Activated T-cell treated with anti-CD3 and anti-CD28 coated beads for 4 hours (primary cell): ENCODE data around the gene IL17C.

Experiments
- DNase-seq: peaks from one replicate; pipeline ENCODE4 v3.0.0-alpha.2; 2020

The IL17C gene

DNA sequence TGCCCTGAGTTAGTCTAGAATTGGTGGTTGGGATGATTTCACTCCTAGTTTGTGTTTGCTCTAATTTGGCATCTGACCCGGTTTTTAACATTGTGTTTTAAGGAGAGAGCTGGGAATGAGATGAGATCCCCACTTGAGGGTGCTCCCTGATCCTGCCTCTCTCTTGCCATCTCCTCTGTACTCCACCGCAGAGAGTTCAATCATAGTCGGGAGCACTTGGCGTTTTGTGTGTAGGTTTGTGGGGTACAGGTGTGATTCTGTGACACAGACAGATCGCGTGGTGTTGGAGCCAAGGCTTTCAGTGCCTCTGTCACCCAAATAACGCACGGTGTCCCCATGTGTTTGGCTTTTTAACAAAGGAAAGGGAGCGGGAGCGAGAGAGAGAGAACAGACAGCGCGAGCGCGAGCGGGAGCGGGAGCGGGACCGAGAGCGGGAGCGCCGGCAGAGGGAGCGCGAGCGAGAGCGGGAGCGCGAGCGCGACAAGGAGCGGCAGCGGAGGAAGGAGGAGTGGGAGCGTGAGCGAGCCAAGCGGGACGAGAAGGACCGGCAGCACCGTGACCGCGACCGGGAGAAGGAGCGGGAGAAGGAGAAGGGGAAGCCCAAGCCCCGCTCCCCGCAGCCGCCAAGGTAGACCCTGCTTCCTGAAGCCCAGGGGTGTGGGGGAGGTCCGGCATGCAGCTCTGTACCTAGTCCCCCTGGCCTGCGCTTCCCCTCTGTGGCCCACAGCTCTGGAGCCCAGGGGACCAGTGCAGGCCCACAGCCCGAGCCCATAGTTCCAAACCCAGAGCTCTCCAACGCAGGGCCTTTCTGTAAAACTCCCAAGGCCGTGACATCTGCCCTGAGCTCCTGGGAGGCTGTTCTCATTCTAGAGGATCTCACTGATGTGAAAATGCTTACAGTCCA is 27.2 kb upstream of the IL17C start:
- DNase-seq = no peak

DNA sequence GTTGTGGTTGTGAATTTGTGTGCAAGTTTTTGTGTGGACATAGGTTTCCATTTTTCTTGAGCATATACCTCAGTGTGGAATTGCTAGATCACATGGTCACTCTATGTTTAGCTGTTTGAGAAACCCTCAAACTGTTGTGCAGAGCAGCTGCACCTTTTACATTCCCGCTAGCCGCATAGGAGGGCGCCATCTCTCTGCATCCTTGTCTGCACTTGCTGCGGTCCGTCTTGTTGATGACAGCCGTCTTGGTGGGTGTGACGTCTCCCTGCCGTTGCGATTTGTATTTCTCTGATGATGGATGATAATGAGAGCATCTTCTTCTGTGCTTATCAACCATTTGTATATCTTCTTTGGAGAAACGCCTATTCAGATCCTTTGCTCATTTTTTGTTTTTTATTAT is 25.1 kb upstream of the IL17C start:
- no peak for DNase-seq

DNA sequence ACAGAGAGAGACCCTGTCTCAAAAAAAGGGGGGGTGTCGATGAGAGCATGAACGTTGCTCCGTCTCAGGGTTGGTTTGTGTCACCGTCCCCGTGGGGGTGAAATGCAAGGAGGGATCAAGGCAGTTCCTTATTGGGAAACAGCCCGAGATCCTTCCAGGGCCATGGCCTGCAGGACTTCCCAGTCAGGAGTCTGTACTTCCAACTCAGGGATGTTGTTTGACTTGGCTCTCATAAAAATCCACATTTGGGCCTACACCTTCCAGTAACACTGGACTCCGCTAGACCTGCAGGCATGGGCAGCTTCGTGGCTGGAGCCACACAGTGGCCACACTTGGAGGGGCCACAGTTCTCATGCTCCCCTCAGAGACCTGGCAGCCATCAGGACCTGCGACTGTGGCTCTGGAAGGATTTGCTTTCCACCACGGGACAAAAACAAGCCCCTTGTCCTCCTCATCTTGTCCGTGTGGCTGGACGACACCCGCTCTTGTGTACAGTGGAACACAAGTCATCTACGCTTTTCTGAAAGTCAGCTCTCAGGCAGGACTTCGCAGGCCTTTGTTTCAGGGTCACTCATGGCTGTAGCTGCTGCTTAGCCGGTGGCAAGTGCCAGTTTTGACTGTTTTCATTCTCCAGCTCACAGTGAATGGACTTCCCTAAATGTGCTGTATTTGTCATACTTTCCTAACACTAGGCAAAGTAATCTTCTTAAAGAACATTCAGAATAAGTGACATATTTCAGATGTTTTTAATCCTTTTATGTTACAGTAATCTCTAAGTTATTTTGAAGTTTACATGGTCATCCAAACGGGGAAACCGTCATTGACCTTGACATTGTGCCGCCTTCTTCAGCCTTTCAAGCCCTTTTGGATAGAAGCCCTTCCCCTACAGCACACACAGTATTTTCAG is 24.2 kb upstream of the IL17C start:
- no peak for DNase-seq

DNA sequence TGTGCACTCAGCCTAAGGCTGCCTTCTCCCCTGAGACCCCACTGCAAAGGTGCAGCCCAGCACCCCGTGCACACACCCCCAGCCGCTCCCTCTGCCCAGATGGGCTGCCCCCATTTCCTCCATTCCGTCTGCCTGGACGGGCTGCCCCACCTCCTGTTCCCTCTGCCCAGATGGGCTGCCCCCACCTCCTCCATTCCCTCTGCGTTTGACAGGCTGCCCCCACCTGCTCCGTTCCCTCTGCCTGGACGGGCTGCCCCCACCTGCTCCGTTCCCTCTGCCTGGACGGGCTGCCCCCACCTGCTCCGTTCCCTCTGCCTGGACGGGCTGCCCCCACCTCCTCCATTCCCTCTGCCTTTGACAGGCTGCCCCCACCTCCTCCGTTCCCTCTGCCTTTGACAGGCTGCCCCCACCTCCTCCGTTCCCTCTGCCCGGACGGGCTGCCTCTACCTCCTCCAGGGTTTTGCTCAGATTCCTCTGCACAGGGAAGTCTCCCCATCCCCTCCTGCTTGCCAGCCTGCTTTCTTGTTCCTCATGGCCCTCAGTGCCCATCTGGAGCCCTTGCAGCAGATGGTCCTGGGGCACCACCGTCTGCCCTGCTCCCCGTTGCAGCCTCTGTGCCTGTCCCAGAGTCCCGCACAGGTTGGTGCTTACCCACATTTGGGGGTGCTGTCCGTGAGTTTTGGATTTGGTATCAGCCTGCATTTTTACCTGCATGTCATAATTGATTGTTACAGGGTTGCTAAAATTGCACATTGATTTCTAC is 23.4 kb upstream of the IL17C start:
- DNase-seq = no peak

DNA sequence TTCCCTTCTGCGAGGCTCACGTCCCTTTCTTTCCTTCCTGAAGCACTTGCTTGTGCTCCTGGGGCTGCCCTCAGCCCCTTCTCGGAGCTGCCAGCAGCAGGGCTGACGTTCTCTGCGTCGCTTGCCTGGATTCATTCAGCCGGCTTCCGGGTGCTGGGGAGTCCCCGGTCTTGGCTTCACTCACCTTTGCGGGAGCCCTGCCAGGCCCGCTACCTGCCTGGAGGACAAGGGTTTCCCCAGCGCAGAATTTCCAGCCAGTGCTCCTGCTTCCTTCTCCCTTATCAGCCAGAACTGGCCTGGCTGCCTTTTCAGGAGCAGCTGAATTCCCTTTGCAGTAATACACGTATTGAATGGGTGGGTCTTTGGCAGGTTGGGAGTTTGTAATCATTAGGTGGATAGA is 22.1 kb upstream of the IL17C start:
- DNase-seq = no peak

DNA sequence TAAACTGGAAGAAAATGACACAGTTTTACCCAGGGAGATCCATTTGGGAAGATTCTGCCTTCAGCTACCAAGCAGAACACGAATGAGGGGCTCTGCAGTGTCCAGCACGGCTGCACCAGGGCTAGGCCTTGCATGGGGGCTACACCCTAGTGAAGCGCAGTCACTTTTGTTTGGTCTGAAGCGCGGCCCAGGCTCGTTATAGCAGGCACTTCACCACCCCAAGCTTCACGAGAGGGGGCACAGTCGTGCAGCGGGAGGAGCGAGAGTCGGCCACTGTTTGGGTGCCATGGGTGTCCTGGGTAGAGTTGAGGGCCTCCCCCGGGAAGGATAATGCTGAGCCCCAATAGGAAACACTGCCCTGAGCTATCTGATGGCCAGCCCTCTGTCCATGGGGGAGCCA is 21.6 kb upstream of the IL17C start:
- no peak for DNase-seq

DNA sequence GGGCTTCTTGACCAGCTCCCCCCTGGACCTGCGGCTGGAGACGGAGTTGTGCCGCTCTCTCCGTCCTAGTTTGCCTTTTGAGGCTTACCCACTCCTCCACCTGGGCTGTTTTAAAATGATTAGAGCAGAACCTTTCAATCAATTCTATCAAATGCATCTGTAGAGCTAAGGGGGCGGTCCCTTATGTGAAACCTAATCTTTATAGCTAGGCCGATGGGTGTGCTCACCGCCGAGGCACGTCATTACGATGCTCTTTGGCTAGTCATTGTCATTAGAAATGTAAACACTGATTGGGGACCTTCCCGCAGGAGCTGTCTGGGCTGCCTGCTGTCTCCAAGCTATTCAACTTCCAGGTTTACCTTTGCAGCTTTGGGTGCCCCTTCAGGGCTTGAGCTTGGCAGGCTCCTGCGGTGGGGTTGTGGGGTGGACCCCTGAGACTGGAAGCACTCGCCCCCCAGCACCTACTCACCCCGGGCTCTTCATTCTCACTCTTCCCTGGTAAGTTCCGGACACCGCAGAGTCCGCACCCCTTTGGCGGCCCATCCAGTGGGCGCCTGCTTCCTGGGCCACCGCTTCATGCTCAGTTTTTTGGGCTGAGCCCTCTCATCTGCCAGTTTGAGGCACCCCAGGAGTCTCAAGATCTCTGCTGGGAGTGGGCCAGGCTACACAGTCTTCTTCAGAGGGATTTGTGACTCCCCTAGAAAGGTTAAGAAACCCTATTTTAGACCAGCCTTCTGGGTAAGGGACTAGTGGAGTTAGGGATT is 20.9 kb upstream of the IL17C start:
- DNase-seq = no peak

DNA sequence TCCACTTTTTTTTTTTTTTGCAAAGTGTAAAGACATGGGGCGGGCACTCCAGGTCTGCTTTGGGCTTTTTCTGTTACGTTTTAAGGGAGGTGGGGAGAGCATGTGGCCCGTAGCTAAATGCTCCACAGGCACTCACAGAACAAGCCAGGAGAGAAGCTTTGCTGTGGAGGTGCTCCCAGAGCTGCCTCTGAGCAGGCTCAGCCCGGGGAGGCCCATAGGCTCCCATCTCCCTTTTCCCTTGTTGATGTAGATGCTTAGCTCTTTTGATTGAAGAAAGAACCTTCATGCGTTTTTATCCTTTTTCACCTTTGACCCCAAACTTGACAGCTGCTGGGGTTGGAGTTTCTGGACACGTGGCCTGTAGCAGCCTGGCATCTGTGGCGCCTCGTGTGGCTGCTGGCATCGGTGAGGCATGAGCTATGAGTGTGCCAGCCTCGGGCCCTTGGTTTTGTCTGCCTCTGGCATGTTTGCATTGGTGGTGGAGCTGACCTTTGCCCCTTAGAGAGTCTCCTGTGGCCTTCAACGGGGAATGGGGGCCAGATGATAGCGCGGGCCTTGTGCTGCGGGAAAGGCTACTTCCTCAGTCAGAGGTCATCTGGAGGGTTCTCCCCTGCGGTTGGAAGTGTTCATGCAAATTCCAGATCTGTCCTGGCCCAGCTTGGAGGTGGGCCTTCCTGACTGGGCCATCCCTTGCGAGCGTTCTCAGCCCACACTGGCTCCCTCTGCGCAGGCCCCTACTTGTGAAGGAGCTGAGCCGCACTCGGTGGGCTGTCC is 20.0 kb upstream of the IL17C start:
- DNase-seq = no peak

DNA sequence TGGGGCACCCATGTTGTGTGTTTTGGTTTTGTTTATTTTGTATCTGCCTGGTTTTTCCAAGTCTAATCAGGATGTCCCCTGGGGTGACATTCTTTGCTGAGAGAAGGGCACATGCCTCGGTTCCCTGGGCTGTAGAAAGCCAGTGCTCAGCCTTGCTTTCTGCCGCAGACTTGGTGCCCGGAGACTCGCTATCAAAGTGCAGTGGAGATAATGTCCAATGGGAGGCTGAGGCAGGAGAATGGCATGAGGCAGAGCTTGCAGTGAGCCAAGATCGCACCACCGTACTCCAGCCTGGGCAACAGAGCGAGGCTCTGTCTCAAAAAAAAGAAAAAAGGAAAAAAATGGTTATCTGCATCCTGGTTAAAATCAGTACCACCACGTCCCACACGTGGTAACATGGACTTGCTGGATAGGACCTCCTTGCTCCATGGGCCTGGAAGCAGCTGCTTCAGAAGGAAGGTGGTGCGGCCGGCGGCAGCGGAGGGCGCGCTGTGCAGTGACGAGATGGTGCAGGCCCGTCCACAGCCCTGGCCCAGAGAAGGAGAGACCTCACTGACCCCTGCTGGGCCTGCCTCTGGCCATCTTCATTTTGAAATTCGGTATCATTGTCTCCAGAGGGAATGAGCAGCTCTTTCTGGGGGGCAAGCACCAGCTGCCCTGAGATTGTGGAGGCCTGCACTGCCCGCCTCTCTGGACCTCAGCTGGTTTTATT is 19.3 kb upstream of the IL17C start:
- DNase-seq = no peak

DNA sequence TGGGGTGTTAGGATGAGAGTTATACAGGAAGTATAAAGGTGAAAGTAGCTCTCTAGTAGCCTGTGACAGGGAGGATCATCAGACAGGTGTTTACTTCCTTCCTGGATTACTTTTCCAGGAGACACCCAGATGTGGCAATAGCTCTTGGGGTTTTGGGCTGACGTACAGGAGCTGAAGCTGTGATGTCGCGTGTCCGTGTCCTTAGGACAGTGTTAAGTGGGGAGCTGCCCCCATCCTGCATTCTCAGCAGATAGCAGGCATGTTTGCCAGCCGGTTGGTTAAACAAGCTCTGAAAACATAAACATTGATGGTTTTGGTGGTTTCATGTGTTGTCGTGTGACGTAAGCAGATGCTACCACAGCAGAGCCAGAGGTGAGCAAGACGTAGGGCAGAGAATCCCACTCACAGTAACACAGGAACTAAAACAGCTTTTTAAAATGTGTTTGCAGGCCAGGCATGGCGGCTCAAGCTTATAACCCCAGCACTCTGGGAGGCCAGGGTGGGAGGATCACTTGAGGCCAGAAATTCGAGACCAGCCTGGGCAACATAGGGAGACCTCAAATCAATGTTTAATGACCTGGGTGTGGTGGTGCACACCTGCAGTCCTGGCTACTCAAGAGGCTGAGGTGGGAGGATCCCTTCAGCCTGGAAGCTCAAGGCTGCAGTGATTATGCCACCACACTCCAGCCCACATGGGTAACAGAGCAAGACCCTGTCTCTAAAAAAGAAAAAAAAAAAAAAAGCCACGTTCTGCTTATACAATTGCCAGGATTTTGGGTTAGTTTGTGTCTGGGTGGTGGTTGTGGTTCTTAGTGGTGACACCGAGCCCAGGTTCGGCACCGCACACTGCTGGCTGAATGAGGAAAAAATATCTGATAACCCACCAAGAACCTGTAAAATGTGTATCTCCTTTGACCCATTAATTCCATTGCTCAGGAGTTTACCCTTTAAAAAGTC is 18.2 kb upstream of the IL17C start:
- DNase-seq = peak; percentile 27

DNA sequence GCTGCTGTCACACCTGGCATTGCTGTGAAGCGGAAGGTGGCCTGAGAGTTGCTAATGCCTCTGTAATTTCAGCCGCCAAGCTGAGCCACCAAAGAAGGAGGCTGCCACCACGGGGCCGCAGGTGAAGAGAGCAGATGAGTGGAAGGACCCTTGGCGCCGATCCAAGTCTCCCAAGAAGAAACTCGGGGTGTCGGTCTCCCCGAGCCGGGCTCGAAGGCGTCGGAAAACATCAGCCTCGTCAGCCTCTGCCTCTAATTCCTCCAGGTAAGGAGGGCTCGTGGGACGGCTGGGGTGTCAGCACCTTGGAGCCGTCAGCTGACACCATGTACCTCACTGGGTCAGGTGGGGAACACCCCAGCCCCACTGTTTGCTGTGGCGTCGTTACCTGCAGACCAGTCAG is 16.2 kb upstream of the IL17C start:
- DNase-seq = no peak

DNA sequence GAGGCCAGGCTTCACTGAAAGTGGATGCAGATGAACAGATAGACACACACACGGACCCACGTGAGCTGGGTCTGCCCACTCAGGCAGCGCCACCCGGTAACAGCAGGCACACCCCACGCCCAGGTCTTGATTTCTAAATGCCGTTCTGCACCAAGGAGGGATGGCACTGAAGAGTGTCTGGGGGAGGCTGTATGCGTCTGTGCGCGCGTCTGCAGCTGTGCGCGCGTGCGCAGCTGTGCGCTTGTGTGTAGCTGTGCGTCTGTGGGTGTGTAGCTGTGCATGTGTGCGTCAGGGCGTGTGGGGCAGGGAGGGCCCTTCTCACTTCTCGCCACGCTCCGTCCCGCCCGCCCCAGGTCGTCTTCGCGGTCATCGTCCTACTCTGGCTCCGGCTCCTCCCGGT is 15.5 kb upstream of the IL17C start:
- DNase-seq = no peak

DNA sequence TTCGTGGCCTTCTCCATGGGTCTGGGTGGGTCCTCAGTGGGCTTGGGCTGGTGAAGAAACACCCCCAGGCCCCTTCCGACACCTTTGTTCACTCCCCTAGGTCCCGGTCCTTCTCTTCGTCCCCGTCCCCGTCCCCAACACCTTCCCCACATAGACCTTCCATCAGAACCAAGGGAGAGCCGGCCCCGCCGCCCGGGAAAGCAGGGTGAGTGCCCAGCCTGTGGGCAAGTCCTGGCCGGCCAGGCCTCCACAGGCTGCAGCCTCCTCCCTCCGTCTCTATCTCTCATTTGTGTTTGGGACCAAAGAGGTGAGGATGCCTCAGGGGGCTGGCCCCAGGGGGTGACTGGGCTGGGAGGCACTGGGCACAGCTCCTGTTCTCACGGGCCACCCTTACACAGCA is 14.5 kb upstream of the IL17C start:
- DNase-seq = no peak

DNA sequence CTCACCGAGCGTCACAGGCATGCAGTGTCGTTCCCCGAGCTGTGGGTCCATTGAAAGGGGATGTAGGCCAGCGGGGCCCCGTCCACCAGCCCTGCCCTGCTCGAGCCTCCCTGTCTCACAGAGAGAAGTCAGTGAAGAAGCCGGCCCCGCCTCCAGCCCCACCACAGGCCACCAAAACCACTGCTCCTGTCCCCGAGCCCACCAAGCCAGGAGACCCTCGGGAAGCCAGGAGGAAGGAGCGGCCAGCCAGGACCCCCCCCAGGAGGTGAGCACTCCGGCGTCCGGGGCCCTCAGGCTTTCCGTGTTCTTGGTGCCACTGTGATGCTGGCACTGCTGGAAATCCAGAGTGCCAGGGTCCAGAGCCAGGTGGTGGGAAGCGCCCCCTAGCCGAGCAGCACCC is 13.9 kb upstream of the IL17C start:
- DNase-seq = no peak

DNA sequence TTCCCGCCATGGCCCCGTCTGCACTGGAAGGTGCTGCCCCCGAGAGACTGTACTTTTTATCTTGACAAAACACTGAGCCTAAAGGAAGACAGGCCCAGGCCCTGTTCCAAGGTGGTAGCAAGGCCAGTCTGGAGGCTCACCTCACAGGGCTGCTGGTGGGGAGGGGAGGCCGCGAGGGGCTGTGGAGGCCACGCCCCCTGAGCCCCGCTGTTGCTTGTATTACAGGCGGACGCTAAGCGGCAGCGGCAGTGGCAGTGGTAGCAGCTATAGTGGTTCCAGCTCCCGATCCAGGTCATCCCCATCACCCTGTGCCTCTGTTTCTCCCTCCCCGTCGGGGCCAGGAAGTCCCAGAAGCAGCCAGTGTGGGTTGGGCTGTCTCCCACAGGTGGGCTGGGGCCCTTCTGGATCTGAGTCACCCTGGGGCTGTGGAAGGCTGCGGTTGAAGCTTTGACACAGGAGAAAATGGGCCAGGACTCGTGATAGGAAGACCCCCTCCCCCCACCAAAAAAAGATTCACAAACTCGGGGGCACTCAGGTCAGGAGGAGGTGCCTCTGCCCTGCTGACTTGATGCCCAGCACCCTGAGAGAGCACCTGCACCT is 13.3 kb upstream of the IL17C start:
- no peak for DNase-seq

DNA sequence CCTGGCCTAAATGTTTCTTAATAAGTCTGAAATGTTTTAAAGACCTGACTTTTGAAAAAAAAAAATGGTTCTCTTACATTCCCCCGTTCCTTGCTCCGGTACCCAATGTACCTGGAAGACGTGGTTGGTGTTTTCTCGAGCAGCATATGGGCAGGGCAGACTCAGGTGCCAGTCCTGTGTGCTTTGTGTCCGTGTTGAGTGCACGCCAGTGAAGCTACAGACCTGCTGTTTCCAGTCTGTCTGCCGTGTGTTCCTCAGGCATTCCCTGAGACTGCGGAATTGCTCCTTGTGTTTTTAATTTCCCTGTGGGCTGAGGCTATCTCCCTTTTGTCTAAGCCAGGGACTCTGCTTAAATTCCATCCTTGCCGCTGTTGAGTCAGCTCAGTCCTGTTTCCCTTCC is 11.7 kb upstream of the IL17C start:
- no peak for DNase-seq

DNA sequence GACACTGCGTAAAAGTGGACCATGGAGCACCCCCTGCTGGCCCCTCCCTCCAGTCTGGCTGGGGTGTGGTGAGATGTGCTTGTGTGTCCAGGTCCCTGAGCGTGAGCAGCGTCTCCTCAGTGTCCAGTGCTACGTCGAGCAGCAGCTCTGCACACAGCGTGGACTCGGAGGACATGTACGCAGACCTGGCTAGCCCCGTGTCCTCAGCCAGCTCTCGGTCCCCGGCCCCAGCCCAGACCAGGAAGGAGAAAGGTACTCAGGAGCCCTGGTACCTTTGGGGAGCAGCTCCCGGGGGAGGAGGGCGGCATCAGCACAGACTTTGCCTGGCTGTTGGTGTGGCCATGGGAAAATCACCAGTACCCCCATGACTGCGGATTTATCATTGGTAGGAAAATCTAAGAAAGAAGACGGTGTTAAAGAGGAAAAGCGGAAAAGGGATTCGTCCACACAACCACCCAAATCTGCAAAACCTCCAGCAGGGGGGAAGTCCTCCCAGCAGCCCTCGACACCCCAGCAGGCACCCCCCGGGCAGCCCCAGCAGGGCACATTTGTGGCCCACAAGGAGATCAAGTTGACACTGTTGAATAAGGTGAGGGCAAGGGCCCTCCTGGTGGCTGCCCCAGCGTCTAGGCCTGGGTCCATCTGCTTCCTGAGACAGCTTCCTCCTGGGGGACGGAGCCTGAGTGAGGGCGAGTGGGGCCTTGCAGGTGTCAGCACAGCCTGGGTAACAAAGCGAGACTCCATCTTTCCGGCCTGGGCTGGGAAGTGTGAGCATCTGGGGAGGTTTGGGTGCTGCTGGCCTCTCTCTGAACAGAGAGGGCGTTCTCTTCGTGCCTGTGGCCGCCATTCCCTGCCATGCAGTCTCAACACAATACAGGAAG is 10.6 kb upstream of the IL17C start:
- no peak for DNase-seq

DNA sequence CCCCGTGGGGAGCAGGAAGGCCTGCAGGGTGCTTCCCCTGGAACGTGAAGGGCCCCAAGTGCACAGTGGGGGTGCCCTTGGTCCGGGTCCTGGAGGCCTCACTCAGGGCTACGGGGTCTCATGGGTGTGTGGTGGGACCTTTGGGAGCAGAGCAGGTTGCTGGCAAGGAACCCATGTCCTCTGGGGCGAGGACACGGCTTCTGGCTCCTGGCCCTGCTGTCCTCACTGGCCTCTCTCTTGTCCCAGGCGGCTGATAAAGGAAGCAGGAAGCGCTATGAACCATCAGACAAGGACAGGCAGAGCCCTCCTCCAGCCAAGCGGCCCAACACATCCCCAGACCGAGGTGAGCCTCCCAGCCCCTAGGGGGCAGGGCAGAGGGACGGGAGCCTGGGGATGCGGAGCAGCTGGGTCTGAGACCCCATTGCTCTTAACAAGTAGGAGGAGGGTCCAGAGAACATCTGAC is 9.8 kb upstream of the IL17C start:
- DNase-seq = no peak
